GM12801 (cell line): ENCODE measurements around the gene BLOC1S1.

Experiments used
- CTCF ChIP-seq: IDR thresholded peaks from one replicate; pipeline ENCODE4 v1.5.1; 2011; ENCODE audit warnings: control low read depth; ENCODE audit not compliant: insufficient read length; ENCODE audit errors: extremely low read depth

Gene BLOC1S1

GRCh38 chr12:55741931-55742680 is 26.3 kb downstream of the BLOC1S1 start:
- TF ChIP-seq CTCF = no peak

- no peak for TF ChIP-seq CTCF
Observed at GRCh38 chr12:55742719-55743405, 27.0 kb downstream of the BLOC1S1 start, which contains the start of gene GDF11. TSS of gene GDF11 (plus strand) at chr12:55743122. CDS start at chr12:55743317, 195 bp downstream.

- no peak for TF ChIP-seq CTCF
Observed at GRCh38 chr12:55743406-55744339, 27.8 kb downstream of the BLOC1S1 start.

- TF ChIP-seq CTCF = no peak
Observed at GRCh38 chr12:55744340-55745030, 28.6 kb downstream of the BLOC1S1 start.

GRCh38 chr12:55745361-55746173 is 29.7 kb downstream of the BLOC1S1 start:
- TF ChIP-seq CTCF = no peak

GRCh38 chr12:55746174-55746912 is 30.5 kb downstream of the BLOC1S1 start:
- no peak for TF ChIP-seq CTCF
